K562 (cell line): ENCODE data around the gene LCN15. TPM values are rescaled to one million over a fixed set of nuclear protein-coding genes. Genes with fewer than 3 reads are reported as not detected.

Experiments
- BHLHE40 ChIP-seq: IDR thresholded peaks from 2 replicates; pipeline ENCODE4 v1.6.1; 2011; ENCODE audit warnings: low read length, improper control_type of control experiment
- CCNT2 ChIP-seq: IDR thresholded peaks from 2 replicates; pipeline ENCODE4 v1.6.1; 2011; ENCODE audit warnings: borderline replicate concordance, low read depth, mild to moderate bottlenecking, moderate library complexity, mixed read lengths, low read length; ENCODE audit not compliant: insufficient read length; ENCODE audit errors: extremely low read depth
- EGR1 ChIP-seq: fragments of 450-650 bp; conservative IDR thresholded peaks from 2 replicates; pipeline ENCODE4 v1.6.1; 2017; ENCODE audit warnings: mild to moderate bottlenecking
- EHMT2 ChIP-seq: fragments of 450-650 bp; IDR thresholded peaks from 2 replicates; pipeline ENCODE4 v1.6.1; 2018; ENCODE audit warnings: antibody characterized with exemption
- HCFC1 ChIP-seq: IDR thresholded peaks from 2 replicates; pipeline ENCODE4 v1.6.1; 2012; ENCODE audit warnings: low read depth, low read length, improper control_type of control experiment
- HMG20A ChIP-seq: fragments of 450-650 bp; formaldehyde crosslinking; conservative IDR thresholded peaks from 2 replicates; pipeline ENCODE4 v1.4.0; 2020; ENCODE audit warnings: mild to moderate bottlenecking, mixed read lengths
- HOXB6 ChIP-seq: fragments of 250-450 bp; sonication (Bioruptor Pico); IDR thresholded peaks from 2 replicates; pipeline ENCODE4 v1.5.1; 2022; ENCODE audit warnings: mild to moderate bottlenecking, borderline replicate concordance
- MAFG ChIP-seq: fragments of 450-650 bp; conservative IDR thresholded peaks from 2 replicates; pipeline ENCODE4 v1.6.1; 2016; ENCODE audit warnings: missing genetic modification characterization, missing compliant biosample characterization
- MTA2 ChIP-seq: fragments of 450-650 bp; IDR thresholded peaks from 2 replicates; pipeline ENCODE4 v1.6.1; 2016; ENCODE audit warnings: low read depth
- NR2C2 ChIP-seq, 2 experiments: fragments of 200-800 bp in 1 of 2; sonication (Bioruptor generic) in 1 of 2; sonication (generic) in 1 of 2; formaldehyde crosslinking in 1 of 2; IDR thresholded peaks; 2 replicates each; pipeline versions ENCODE4 v1.6.1 to v1.8.0; 2016 to 2022; ENCODE audit warnings: mild to moderate bottlenecking in 1 of 2, missing compliant biosample characterization in 1 of 2, missing genetic modification characterization in 1 of 2, missing genetic modification reagents in 1 of 2
- PHB ChIP-seq: fragments of 250-450 bp; sonication (Bioruptor Pico); IDR thresholded peaks from 2 replicates; pipeline ENCODE4 v1.5.0; 2021
- POLR2AphosphoS2 ChIP-seq: IDR thresholded peaks from 2 replicates; pipeline ENCODE4 v1.6.1; 2012; ENCODE audit warnings: low read length, improper control_type of control experiment
- RNF2 ChIP-seq: sonication (generic); IDR thresholded peaks from 2 replicates; pipeline ENCODE4 v1.6.1; 2016
- WHSC1 ChIP-seq: IDR thresholded peaks from one replicate; pipeline ENCODE4 v1.6.1; 2012; ENCODE audit warnings: low read length, control low read depth, inconsistent platforms
- ZC3H8 ChIP-seq: fragments of 450-650 bp; IDR thresholded peaks from 2 replicates; pipeline ENCODE4 v1.6.1; 2017
- ZFP1 ChIP-seq: fragments of 450-650 bp; formaldehyde crosslinking; IDR thresholded peaks from 2 replicates; pipeline ENCODE4 v1.4.0; 2020; ENCODE audit warnings: mild to moderate bottlenecking, mixed read lengths
- polyA plus RNA-seq, 8 experiments: library from polyadenylated mRNA; depleted of rRNA in 4 of 8; stranded (reverse) in 5 of 8; unstranded in 3 of 8; fragments of >200 nt; fragmentation: Nextera tagmentation in 2 of 8; fragmentation: Illumina TruSeq in 1 of 8; extraction: Ambion mirVana in 2 of 8; extraction: Trizol in 1 of 8; gene quantifications; 2 replicates each; pipeline versions ENCODE4 v1.2.1 to v1.2.3, GENCODE V29; 2011 to 2014; ENCODE audit warnings: inconsistent platforms in 1 of 8, missing spikeins in 1 of 8
- total RNA-seq, 7 experiments: library from RNA; depleted of rRNA in 6 of 7; stranded (reverse); fragments of >200 nt in 6 of 7; fragmentation: Illumina TruSeq in 2 of 7; extraction: Trizol in 2 of 7; gene quantifications; 2 replicates each; pipeline versions ENCODE4 v1.2.1 to v1.2.3, GENCODE V29; 2011 to 2021; ENCODE audit warnings: low replicate concordance in 1 of 7
- TF ChIP-seq, protein P1 (sequence below): fragments of 450-650 bp; formaldehyde crosslinking; IDR thresholded peaks from 2 replicates; pipeline ENCODE4 v1.4.0; 2020; ENCODE audit warnings: mild to moderate bottlenecking, moderate library complexity
- TF ChIP-seq, protein P2 (sequence below): fragments of 450-650 bp; IDR thresholded peaks from 2 replicates; pipeline ENCODE4 v1.6.1; 2016; ENCODE audit warnings: antibody characterized with exemption
- TF ChIP-seq, protein P3 (sequence below): fragments of 450-650 bp; IDR thresholded peaks from 2 replicates; pipeline ENCODE4 v1.6.1; 2014; ENCODE audit warnings: low read depth, mild to moderate bottlenecking, moderate library complexity, borderline replicate concordance
- TF ChIP-seq, protein P4 (sequence below): fragments of 250-450 bp; sonication (Bioruptor Pico); IDR thresholded peaks from 2 replicates; pipeline ENCODE4 v1.8.0; 2021; ENCODE audit warnings: mild to moderate bottlenecking, moderate library complexity
- TF ChIP-seq, protein P5 (sequence below): IDR thresholded peaks from 2 replicates; pipeline ENCODE4 v1.6.1; 2011; ENCODE audit warnings: borderline replicate concordance, low read depth, mild to moderate bottlenecking, moderate library complexity, low read length; ENCODE audit not compliant: insufficient read depth, poor library complexity, severe bottlenecking

The LCN15 gene
- total and polyA plus RNA-seq, 9 of the 15 experiments (the other 6 are each of a cell fraction or from before 2014, with no cell fraction given), result 0.66 TPM; not detected in 8

DNA sequence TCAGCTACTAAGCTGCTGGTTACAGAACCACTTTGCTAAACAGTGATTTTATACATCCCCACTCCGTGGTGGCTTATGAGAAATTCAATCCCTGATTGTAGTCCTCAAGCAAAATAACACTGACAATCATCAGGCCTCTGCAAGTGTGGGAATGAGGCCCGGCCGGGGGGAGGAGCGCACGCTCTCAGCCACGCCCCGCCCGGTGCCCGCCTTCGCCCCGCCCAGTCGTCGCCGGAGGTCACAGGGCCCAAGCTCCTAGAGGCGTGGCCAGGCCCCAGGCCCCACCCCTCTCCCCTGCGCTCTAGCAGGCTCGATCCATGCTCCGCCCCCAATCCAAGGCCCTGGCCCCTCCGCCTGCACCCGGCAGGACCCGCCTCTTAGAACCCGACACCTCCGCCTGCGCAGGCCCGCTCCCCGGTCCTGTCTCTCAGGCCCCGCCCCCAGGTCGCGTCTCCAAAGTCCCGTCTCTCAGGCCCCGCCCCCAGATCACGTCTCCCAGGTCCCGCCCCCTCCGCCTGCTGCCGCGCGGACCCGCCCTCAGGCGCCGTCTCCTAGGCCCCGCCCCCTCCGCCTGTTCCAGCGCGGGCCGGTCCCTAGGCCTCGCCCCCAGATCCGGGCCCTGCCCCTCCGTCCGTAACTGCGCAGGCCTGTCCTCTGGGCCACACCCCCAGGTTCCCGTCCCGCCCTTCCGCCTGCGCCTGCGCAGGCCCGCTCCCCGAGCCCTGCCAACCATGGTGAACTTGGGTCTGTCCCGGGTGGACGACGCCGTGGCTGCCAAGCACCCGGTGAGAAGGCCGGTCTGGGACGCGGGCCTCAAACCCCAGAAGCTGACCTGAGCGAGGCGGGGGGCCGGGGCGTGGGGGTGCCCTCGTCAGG, 26.6 kb upstream of the LCN15 start, which contains the start of gene TMEM141 (continued):
- TF ChIP-seq, protein P1, sequence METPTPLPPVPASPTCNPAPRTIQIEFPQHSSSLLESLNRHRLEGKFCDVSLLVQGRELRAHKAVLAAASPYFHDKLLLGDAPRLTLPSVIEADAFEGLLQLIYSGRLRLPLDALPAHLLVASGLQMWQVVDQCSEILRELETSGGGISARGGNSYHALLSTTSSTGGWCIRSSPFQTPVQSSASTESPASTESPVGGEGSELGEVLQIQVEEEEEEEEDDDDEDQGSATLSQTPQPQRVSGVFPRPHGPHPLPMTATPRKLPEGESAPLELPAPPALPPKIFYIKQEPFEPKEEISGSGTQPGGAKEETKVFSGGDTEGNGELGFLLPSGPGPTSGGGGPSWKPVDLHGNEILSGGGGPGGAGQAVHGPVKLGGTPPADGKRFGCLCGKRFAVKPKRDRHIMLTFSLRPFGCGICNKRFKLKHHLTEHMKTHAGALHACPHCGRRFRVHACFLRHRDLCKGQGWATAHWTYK (CRISPR knock-in tag), result no peak
- TF ChIP-seq CCNT2 (peak; percentile 80), HOXB6 (CRISPR knock-in tag) (no peak), RNF2 (no peak), WHSC1 (no peak), HMG20A (CRISPR knock-in tag) (no peak), ZC3H8 (no peak), BHLHE40 (no peak; the same call in 1 of the 2 replicates), HCFC1 (no peak), MAFG (tag) (no peak), NR2C2 (CRISPR knock-in tag; IDR thresholded peaks at IDR 0.05) (no peak), NR2C2 (tag; IDR thresholded peaks at IDR 0.05) (peak; percentile 48; the same call in 1 of the 2 replicates), EHMT2 (no peak), ZFP1 (CRISPR knock-in tag) (0 out of 2 replicates have a peak, but pooled peaks have one; percentile 12), POLR2AphosphoS2 (no peak), MTA2 (no peak), PHB (no peak), EGR1 (peak; percentile 66)
- TF ChIP-seq, protein P2, sequence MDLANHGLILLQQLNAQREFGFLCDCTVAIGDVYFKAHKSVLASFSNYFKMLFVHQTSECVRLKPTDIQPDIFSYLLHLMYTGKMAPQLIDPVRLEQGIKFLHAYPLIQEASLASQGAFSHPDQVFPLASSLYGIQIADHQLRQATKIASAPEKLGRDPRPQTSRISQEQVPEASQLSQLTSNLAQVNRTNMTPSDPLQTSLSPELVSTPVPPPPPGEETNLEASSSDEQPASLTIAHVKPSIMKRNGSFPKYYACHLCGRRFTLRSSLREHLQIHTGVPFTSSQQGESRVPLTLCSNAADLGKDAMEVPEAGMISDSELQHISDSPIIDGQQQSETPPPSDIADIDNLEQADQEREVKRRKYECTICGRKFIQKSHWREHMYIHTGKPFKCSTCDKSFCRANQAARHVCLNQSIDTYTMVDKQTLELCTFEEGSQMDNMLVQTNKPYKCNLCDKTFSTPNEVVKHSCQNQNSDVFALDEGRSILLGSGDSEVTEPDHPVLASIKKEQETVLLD, result peak; percentile 98
- TF ChIP-seq, protein P3, sequence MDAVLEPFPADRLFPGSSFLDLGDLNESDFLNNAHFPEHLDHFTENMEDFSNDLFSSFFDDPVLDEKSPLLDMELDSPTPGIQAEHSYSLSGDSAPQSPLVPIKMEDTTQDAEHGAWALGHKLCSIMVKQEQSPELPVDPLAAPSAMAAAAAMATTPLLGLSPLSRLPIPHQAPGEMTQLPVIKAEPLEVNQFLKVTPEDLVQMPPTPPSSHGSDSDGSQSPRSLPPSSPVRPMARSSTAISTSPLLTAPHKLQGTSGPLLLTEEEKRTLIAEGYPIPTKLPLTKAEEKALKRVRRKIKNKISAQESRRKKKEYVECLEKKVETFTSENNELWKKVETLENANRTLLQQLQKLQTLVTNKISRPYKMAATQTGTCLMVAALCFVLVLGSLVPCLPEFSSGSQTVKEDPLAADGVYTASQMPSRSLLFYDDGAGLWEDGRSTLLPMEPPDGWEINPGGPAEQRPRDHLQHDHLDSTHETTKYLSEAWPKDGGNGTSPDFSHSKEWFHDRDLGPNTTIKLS, result no peak
- TF ChIP-seq, protein P4, sequence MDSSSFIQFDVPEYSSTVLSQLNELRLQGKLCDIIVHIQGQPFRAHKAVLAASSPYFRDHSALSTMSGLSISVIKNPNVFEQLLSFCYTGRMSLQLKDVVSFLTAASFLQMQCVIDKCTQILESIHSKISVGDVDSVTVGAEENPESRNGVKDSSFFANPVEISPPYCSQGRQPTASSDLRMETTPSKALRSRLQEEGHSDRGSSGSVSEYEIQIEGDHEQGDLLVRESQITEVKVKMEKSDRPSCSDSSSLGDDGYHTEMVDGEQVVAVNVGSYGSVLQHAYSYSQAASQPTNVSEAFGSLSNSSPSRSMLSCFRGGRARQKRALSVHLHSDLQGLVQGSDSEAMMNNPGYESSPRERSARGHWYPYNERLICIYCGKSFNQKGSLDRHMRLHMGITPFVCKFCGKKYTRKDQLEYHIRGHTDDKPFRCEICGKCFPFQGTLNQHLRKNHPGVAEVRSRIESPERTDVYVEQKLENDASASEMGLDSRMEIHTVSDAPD, result no peak
- TF ChIP-seq, protein P5, sequence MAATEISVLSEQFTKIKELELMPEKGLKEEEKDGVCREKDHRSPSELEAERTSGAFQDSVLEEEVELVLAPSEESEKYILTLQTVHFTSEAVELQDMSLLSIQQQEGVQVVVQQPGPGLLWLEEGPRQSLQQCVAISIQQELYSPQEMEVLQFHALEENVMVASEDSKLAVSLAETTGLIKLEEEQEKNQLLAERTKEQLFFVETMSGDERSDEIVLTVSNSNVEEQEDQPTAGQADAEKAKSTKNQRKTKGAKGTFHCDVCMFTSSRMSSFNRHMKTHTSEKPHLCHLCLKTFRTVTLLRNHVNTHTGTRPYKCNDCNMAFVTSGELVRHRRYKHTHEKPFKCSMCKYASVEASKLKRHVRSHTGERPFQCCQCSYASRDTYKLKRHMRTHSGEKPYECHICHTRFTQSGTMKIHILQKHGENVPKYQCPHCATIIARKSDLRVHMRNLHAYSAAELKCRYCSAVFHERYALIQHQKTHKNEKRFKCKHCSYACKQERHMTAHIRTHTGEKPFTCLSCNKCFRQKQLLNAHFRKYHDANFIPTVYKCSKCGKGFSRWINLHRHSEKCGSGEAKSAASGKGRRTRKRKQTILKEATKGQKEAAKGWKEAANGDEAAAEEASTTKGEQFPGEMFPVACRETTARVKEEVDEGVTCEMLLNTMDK, result no peak
